Neural progenitor cell (in vitro differentiated cells): ENCODE results near the gene PRRX1. TPM values are rescaled to one million over a fixed set of nuclear protein-coding genes. Genes with fewer than 3 reads are reported as not detected.

Experiments used
- DNase-seq: peaks from one replicate; pipeline ENCODE4 v3.0.0-alpha.2; 2016; ENCODE audit warnings: low spot score
- H2AFZ ChIP-seq: fragments of 200-600 bp; sonication (generic); replicated peaks from 2 replicates; pipeline ENCODE4 v1.6.1; 2016; ENCODE audit warnings: antibody characterized with exemption
- H3F3A ChIP-seq: fragments of 200-600 bp; sonication (generic); 2 replicates; pipeline ENCODE4 v1.6.1; 2016; ENCODE audit warnings: antibody characterized with exemption, low read depth
- H3K27ac ChIP-seq: fragments of 200-600 bp; sonication (generic); 2 replicates; pipeline ENCODE4 v1.5.1; 2016; ENCODE audit warnings: mild to moderate bottlenecking
- H3K27me3 ChIP-seq: fragments of 200-600 bp; sonication (generic); 2 replicates; pipeline ENCODE4 v1.6.1; 2016; ENCODE audit warnings: mild to moderate bottlenecking, moderate library complexity
- H3K36me3 ChIP-seq: fragments of 200-600 bp; sonication (generic); 2 replicates; pipeline ENCODE4 v1.5.1; 2016
- H3K4me1 ChIP-seq: fragments of 200-600 bp; sonication (generic); 2 replicates; pipeline ENCODE4 v1.6.1; 2016; ENCODE audit warnings: mixed run types
- H3K4me2 ChIP-seq: fragments of 200-600 bp; sonication (generic); 2 replicates; pipeline ENCODE4 v1.6.1; 2016
- H3K4me3 ChIP-seq: fragments of 200-600 bp; sonication (generic); 2 replicates; pipeline ENCODE4 v1.5.1; 2016
- H3K79me2 ChIP-seq: fragments of 200-600 bp; sonication (generic); 2 replicates; pipeline ENCODE4 v1.6.1; 2016; ENCODE audit warnings: low read depth
- H3K9ac ChIP-seq: fragments of 200-600 bp; sonication (generic); 2 replicates; pipeline ENCODE4 v1.6.1; 2016
- H3K9me3 ChIP-seq: fragments of 200-600 bp; sonication (generic); 2 replicates; pipeline ENCODE4 v1.5.1; 2016; ENCODE audit warnings: low read depth
- H4K20me1 ChIP-seq: fragments of 200-600 bp; sonication (generic); 2 replicates; pipeline ENCODE4 v1.6.1; 2016; ENCODE audit warnings: low read depth
- H3K27ac Mint-ChIP-seq: 3 replicates; pipeline ENCODE4 v1.8.0; 2021; ENCODE audit warnings: mixed read lengths
- H3K27me3 Mint-ChIP-seq: 2 replicates; pipeline ENCODE4 v1.8.0; 2022; ENCODE audit warnings: low read depth, mild to moderate bottlenecking, inconsistent platforms, moderate library complexity, mixed read lengths; ENCODE audit not compliant: insufficient read depth
- H3K36me3 Mint-ChIP-seq: 3 replicates; pipeline ENCODE4 v1.8.0; 2021; ENCODE audit warnings: mixed read lengths
- H3K4me1 Mint-ChIP-seq: 3 replicates; pipeline ENCODE4 v1.8.0; 2021; ENCODE audit warnings: mixed read lengths
- H3K4me3 Mint-ChIP-seq: 3 replicates; pipeline ENCODE4 v1.8.0; 2021; ENCODE audit warnings: mild to moderate bottlenecking, moderate library complexity, mixed read lengths
- H3K9me3 Mint-ChIP-seq: 3 replicates; pipeline ENCODE4 v1.8.0; 2020; ENCODE audit warnings: mixed read lengths
- CTCF ChIP-seq: fragments of 200-600 bp; sonication (generic); IDR thresholded peaks from 2 replicates; pipeline ENCODE4 v1.5.1; 2017; ENCODE audit warnings: antibody characterized with exemption, mild to moderate bottlenecking
- EZH2 ChIP-seq: fragments of 200-600 bp; sonication (generic); IDR thresholded peaks from 2 replicates; pipeline ENCODE4 v1.6.1; 2017; ENCODE audit warnings: antibody characterized with exemption, mild to moderate bottlenecking, moderate library complexity
- EZH2phosphoT487 ChIP-seq: fragments of 200-600 bp; sonication (generic); IDR thresholded peaks from 2 replicates; pipeline ENCODE4 v1.6.1; 2017; ENCODE audit warnings: antibody characterized with exemption
- total RNA-seq: library from RNA; depleted of rRNA; stranded (reverse); fragments of >200 nt; gene quantifications from 2 replicates; pipeline ENCODE4 v1.2.3, GENCODE V29; 2015; ENCODE audit warnings: low replicate concordance

PRRX1 gene
- total RNA-seq, 1 donor from 2014 or later, result 0.19 TPM

- no peaks in the 10 kb centered on the region for H3K79me2 ChIP-seq
- no peaks in the 10 kb centered on the region for H4K20me1 ChIP-seq
- no peaks in the 10 kb centered on the region for H3K27me3 Mint-ChIP-seq
- DNase-seq, result no peak
- no peaks in the 10 kb centered on the region for H3K27me3 ChIP-seq
- H3K4me1 ChIP-seq, result no peaks in the 10 kb centered on the region
- H3K9me3 Mint-ChIP-seq, result peaks cover 3% of the 10 kb centered on the region
- no peak overlapping the region for H2AFZ ChIP-seq
- H3K4me2 ChIP-seq, result no peak overlapping the region
- no peak overlapping the region for H3K4me3 Mint-ChIP-seq
- no peaks in the 10 kb centered on the region for H3K36me3 ChIP-seq
- no peaks in the 10 kb centered on the region for H3K4me1 Mint-ChIP-seq
- no peaks in the 10 kb centered on the region for H3K9me3 ChIP-seq
- no peak overlapping the region for H3K9ac ChIP-seq
- H3K27ac Mint-ChIP-seq, result no peak overlapping the region
- H3F3A ChIP-seq, result no peaks in the 10 kb centered on the region
- H3K4me3 ChIP-seq, result no peak overlapping the region
- H3K27ac ChIP-seq, result no peak overlapping the region
- TF ChIP-seq EZH2 (no peak), CTCF (no peak)
- H3K36me3 Mint-ChIP-seq, result peaks cover 5% of the 10 kb centered on the region
Observed at GRCh38 chr1:170721621-170722020, 57.7 kb downstream of the PRRX1 start.

- Histone ChIP-seq H3K79me2 (no peaks in the 10 kb centered on the region), H2AFZ (no peak overlapping the region), H3K9ac (no peak overlapping the region), H3F3A (no peaks in the 10 kb centered on the region), H3K4me1 (no peaks in the 10 kb centered on the region), H3K9me3 (no peaks in the 10 kb centered on the region), H3K36me3 (no peaks in the 10 kb centered on the region), H3K27me3 (no peaks in the 10 kb centered on the region), H3K4me3 (no peak overlapping the region), H4K20me1 (no peaks in the 10 kb centered on the region), H3K27ac (no peak overlapping the region), H3K4me2 (no peak overlapping the region)
- H3K9me3 Mint-ChIP-seq, result peaks cover 3% of the 10 kb centered on the region
- H3K27me3 Mint-ChIP-seq, result no peaks in the 10 kb centered on the region
- DNase-seq, result no peak
- no peaks in the 10 kb centered on the region for H3K4me1 Mint-ChIP-seq
- H3K27ac Mint-ChIP-seq, result no peak overlapping the region
- H3K36me3 Mint-ChIP-seq, result peaks cover 7% of the 10 kb centered on the region
- H3K4me3 Mint-ChIP-seq, result no peak overlapping the region
- TF ChIP-seq EZH2phosphoT487 (no peak), CTCF (no peak), EZH2 (no peak)
Observed at GRCh38 chr1:170723518-170723917, 59.6 kb downstream of the PRRX1 start.

GRCh38 chr1:170725326-170725725 lies 61.4 kb downstream of the PRRX1 start:
- peaks cover 3% of the 10 kb centered on the region for H3K9me3 Mint-ChIP-seq
- no peaks in the 10 kb centered on the region for H3K79me2 ChIP-seq

More at GRCh38 chr1:170725326-170725725, 61.4 kb downstream of the PRRX1 start:
- Histone ChIP-seq H3K27ac (no peak overlapping the region), H2AFZ (no peak overlapping the region), H3K4me2 (no peak overlapping the region), H3K4me3 (no peak overlapping the region), H3K27me3 (no peaks in the 10 kb centered on the region), H3K36me3 (no peaks in the 10 kb centered on the region), H4K20me1 (no peaks in the 10 kb centered on the region), H3K4me1 (no peaks in the 10 kb centered on the region), H3F3A (no peaks in the 10 kb centered on the region), H3K9me3 (no peaks in the 10 kb centered on the region), H3K9ac (no peak overlapping the region)
- H3K4me1 Mint-ChIP-seq, result no peaks in the 10 kb centered on the region
- no peaks in the 10 kb centered on the region for H3K27me3 Mint-ChIP-seq
- H3K4me3 Mint-ChIP-seq, result no peak overlapping the region
- no peak overlapping the region for H3K27ac Mint-ChIP-seq
- TF ChIP-seq CTCF (no peak), EZH2phosphoT487 (no peak), EZH2 (no peak)
- H3K36me3 Mint-ChIP-seq, result peaks cover 7% of the 10 kb centered on the region
- no peak for DNase-seq
